ENCODE data around the gene RGS3. TPM values are rescaled to one million over a fixed set of nuclear protein-coding genes. Genes with fewer than 3 reads are reported as not detected.
A peak's percentile ranks its signal among the peaks of the same experiment; 100 is the strongest.

The RGS3 gene
- total RNA-seq, 1 donor from 2014 or later, result 92.5 TPM

GRCh38 chr9:113536483-113537228 is 73.1 kb downstream of the RGS3 start:
- Mint-ChIP-seq H3K27me3 (ENCODE audit: low read depth, unreplicated experiment) (peaks cover 21% of the 10 kb centered on the region), H3K4me3 (ENCODE audit: unreplicated experiment) (no peak overlapping the region), H3K36me3 (ENCODE audit: low read depth, unreplicated experiment) (peaks cover 6% of the 10 kb centered on the region), H3K27ac (ENCODE audit: unreplicated experiment) (no peak overlapping the region), H3K4me1 (ENCODE audit: low read depth, unreplicated experiment) (peaks cover 19% of the 10 kb centered on the region), H3K9me3 (ENCODE audit: unreplicated experiment) (peaks cover 1% of the 10 kb centered on the region)
- no peak overlapping the region for H3K4me3 ChIP-seq (ENCODE audit: insufficient read depth, low read depth, low read length)
- no peak overlapping the region for H3K4me2 ChIP-seq (ENCODE audit: low read length)
- H3K4me1 ChIP-seq (ENCODE audit: insufficient read depth, low read length), result no peaks in the 10 kb centered on the region
- DNase-seq (ENCODE audit: low read depth) (peak; percentile 4), FAIRE-seq (no peak)
- H2AFZ ChIP-seq (ENCODE audit: low read depth, low read length), result peak overlapping the region; percentile 64
- H4K20me1 ChIP-seq (ENCODE audit: insufficient read depth, low read length), result no peaks in the 10 kb centered on the region
- H3K27me3 ChIP-seq (ENCODE audit: insufficient read depth, low read length), result no peaks in the 10 kb centered on the region
- no peak overlapping the region for H3K27ac ChIP-seq (ENCODE audit: low read depth, low read length)
- H3K79me2 ChIP-seq (ENCODE audit: insufficient read depth, low read length), result no peaks in the 10 kb centered on the region
- H3K36me3 ChIP-seq (ENCODE audit: insufficient read depth, low read length), result no peaks in the 10 kb centered on the region
- no peak overlapping the region for H3K9ac ChIP-seq (ENCODE audit: low read length)
- TF ChIP-seq CTCF (IDR thresholded peaks at IDR 0.05; ENCODE audit: insufficient read depth, low read depth, low read length) (no peak), EZH2 (IDR thresholded peaks at IDR 0.05; ENCODE audit: insufficient read depth, low read length) (no peak)
- H3K9me3 ChIP-seq (ENCODE audit: insufficient read depth, low read depth, low read length), result no peaks in the 10 kb centered on the region

GRCh38 chr9:113537229-113537810 is 73.8 kb downstream of the RGS3 start:
- H3K27me3 Mint-ChIP-seq (ENCODE audit: low read depth, unreplicated experiment), result peaks cover 22% of the 10 kb centered on the region
- H3K9me3 Mint-ChIP-seq (ENCODE audit: unreplicated experiment), result peaks cover 5% of the 10 kb centered on the region
- Histone ChIP-seq H3K79me2 (ENCODE audit: insufficient read depth, low read length) (no peaks in the 10 kb centered on the region), H3K27ac (ENCODE audit: low read depth, low read length) (no peak overlapping the region), H2AFZ (ENCODE audit: low read depth, low read length) (no peak overlapping the region), H3K27me3 (ENCODE audit: insufficient read depth, low read length) (no peaks in the 10 kb centered on the region), H3K9me3 (ENCODE audit: insufficient read depth, low read depth, low read length) (no peaks in the 10 kb centered on the region), H3K4me2 (ENCODE audit: low read length) (no peak overlapping the region), H3K36me3 (ENCODE audit: insufficient read depth, low read length) (no peaks in the 10 kb centered on the region), H3K9ac (ENCODE audit: low read length) (no peak overlapping the region), H3K4me1 (ENCODE audit: insufficient read depth, low read length) (no peaks in the 10 kb centered on the region), H3K4me3 (ENCODE audit: insufficient read depth, low read depth, low read length) (no peak overlapping the region), H4K20me1 (ENCODE audit: insufficient read depth, low read length) (no peaks in the 10 kb centered on the region)
- H3K4me1 Mint-ChIP-seq (ENCODE audit: low read depth, unreplicated experiment), result peaks cover 19% of the 10 kb centered on the region
- DNase-seq (ENCODE audit: low read depth) (no peak), FAIRE-seq (no peak)
- H3K36me3 Mint-ChIP-seq (ENCODE audit: low read depth, unreplicated experiment), result peaks cover 5% of the 10 kb centered on the region
- TF ChIP-seq EZH2 (IDR thresholded peaks at IDR 0.05; ENCODE audit: insufficient read depth, low read length) (no peak), CTCF (IDR thresholded peaks at IDR 0.05; ENCODE audit: insufficient read depth, low read depth, low read length) (no peak)
- no peak overlapping the region for H3K4me3 Mint-ChIP-seq (ENCODE audit: unreplicated experiment)
- no peak overlapping the region for H3K27ac Mint-ChIP-seq (ENCODE audit: unreplicated experiment)

GRCh38 chr9:113538131-113538530 is 74.6 kb downstream of the RGS3 start:
- DNase-seq (ENCODE audit: low read depth) (no peak), FAIRE-seq (no peak)
- no peak overlapping the region for H3K9ac ChIP-seq (ENCODE audit: low read length)
- peaks cover 19% of the 10 kb centered on the region for H3K4me1 Mint-ChIP-seq (ENCODE audit: low read depth, unreplicated experiment)
- no peak overlapping the region for H3K4me2 ChIP-seq (ENCODE audit: low read length)
- no peak overlapping the region for H3K27ac Mint-ChIP-seq (ENCODE audit: unreplicated experiment)
- no peak overlapping the region for H3K4me3 Mint-ChIP-seq (ENCODE audit: unreplicated experiment)
- H3K9me3 ChIP-seq (ENCODE audit: insufficient read depth, low read depth, low read length), result no peaks in the 10 kb centered on the region
- H3K9me3 Mint-ChIP-seq (ENCODE audit: unreplicated experiment), result peaks cover 5% of the 10 kb centered on the region
- H3K36me3 ChIP-seq (ENCODE audit: insufficient read depth, low read length), result no peaks in the 10 kb centered on the region
- H3K27me3 ChIP-seq (ENCODE audit: insufficient read depth, low read length), result no peaks in the 10 kb centered on the region
- no peaks in the 10 kb centered on the region for H3K4me1 ChIP-seq (ENCODE audit: insufficient read depth, low read length)
- H4K20me1 ChIP-seq (ENCODE audit: insufficient read depth, low read length), result no peaks in the 10 kb centered on the region
- H3K4me3 ChIP-seq (ENCODE audit: insufficient read depth, low read depth, low read length), result no peak overlapping the region
- H3K79me2 ChIP-seq (ENCODE audit: insufficient read depth, low read length), result no peaks in the 10 kb centered on the region
- no peak overlapping the region for H3K27ac ChIP-seq (ENCODE audit: low read depth, low read length)
- TF ChIP-seq CTCF (IDR thresholded peaks at IDR 0.05; ENCODE audit: insufficient read depth, low read depth, low read length) (no peak), EZH2 (IDR thresholded peaks at IDR 0.05; ENCODE audit: insufficient read depth, low read length) (no peak)
- no peak overlapping the region for H2AFZ ChIP-seq (ENCODE audit: low read depth, low read length)
- peaks cover 5% of the 10 kb centered on the region for H3K36me3 Mint-ChIP-seq (ENCODE audit: low read depth, unreplicated experiment)
- peaks cover 22% of the 10 kb centered on the region for H3K27me3 Mint-ChIP-seq (ENCODE audit: low read depth, unreplicated experiment)

Measured in astrocyte (in vitro differentiated cells and primary cell).